Measurements from ENCODE around the gene JPH3.

DNA sequence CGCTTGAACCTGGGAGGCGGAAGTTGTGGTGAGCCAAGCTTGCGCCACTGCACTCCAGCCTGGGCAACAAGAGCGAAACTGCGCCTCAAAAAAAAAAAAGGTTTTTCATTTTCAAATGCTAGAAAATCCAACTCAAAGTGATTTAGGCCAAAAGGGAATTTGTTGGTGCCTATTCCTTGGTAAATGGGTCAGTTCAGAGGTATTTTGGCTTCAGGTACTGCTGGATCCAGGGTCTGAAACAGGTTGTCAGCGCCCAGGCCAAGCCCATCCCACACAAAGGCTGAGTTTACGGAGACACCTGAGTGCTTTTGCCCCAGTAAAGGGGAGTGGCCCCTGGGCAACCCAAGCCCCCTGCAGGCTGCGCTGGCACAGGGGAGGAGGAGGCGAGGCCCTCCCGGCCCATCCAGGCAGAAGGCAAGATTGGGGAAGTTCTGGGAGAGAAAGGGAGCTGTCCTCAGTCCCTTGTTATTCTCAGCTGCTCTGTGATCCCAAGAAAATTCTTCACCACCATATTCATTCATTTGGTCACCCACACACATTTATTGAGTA, 8.5 kb upstream of the JPH3 start:
- TF ChIP-seq CTCF (IDR thresholded peaks at IDR 0.05 in 8 of 11, conservative IDR thresholded peaks at IDR 0.05 in 3 of 11): no peak
- no peak for TF ChIP-seq POLR2A (IDR thresholded peaks at IDR 0.05)
- TF ChIP-seq POLR2AphosphoS5 (IDR thresholded peaks at IDR 0.05): no peak
